ENCODE data around the gene AMOTL1.

The AMOTL1 gene

DNA sequence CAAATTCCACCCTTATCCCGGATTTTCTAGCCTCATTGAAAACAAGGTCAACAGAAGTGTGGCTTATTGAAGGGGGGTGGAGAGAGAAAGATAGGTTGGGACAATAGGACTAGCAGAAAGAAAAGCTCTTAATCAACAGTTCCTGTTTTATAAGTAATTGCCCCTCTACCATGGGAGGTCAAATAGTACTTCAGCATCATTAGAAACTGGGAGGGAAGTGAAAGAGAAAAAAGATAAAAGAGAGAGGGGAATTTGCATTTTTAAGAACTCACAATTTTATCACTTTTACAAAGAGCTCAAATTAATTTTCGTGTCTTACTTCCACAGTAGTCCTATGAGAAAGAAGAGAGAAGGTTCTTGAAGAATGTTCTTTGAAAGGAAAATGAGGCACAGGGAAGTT, 89.2 kb downstream of the AMOTL1 start:
- POLR2A ChIA-PET, result no interaction called here
- CTCF ChIA-PET, result no interaction called here

GRCh38 chr11:94858012-94858705, 90.0 kb downstream of the AMOTL1 start:
- no peak for DNase-seq (ENCODE audit: extremely low spot score)
- no peak for TF ChIP-seq NFRKB (IDR thresholded peaks at IDR 0.05)
- no peak for TF ChIP-seq FOXA1 (IDR thresholded peaks at IDR 0.05)
- TF ChIP-seq FOXK2 (IDR thresholded peaks at IDR 0.05), result no peak
- no peak for TF ChIP-seq SUZ12 (IDR thresholded peaks at IDR 0.05)
- TF ChIP-seq PKNOX1 (IDR thresholded peaks at IDR 0.05), result no peak
- no peak for TF ChIP-seq LEF1 (IDR thresholded peaks at IDR 0.05; ENCODE audit: borderline replicate concordance)
- TF ChIP-seq ELF4 (IDR thresholded peaks at IDR 0.05), result no peak
- no peak for TF ChIP-seq BHLHE40 (IDR thresholded peaks at IDR 0.05; ENCODE audit: borderline replicate concordance)
- ChIA-PET POLR2A (no interaction called here), CTCF (no interaction called here)

More for the DNA sequence above, 89.2 kb downstream of the AMOTL1 start:
- TF ChIP-seq FOXA1 (IDR thresholded peaks at IDR 0.05) (no peak), SP1 (IDR thresholded peaks at IDR 0.05) (no peak), BHLHE40 (IDR thresholded peaks at IDR 0.05; ENCODE audit: borderline replicate concordance) (no peak), NFRKB (IDR thresholded peaks at IDR 0.05) (no peak), ARNT (IDR thresholded peaks at IDR 0.05) (no peak), ZNF384 (IDR thresholded peaks at IDR 0.05) (no peak), FOXK2 (IDR thresholded peaks at IDR 0.05) (no peak), TARDBP (IDR thresholded peaks at IDR 0.05) (no peak), L3MBTL2 (conservative IDR thresholded peaks at IDR 0.05) (no peak), CTBP1 (IDR thresholded peaks at IDR 0.05; ENCODE audit: borderline replicate concordance) (no peak), ELF4 (IDR thresholded peaks at IDR 0.05) (no peak), FOXM1 (IDR thresholded peaks at IDR 0.05; ENCODE audit: borderline replicate concordance) (no peak), HDGF (IDR thresholded peaks at IDR 0.05; ENCODE audit: borderline replicate concordance) (no peak), LEF1 (IDR thresholded peaks at IDR 0.05; ENCODE audit: borderline replicate concordance) (no peak), SUZ12 (IDR thresholded peaks at IDR 0.05) (no peak)
- no peak for DNase-seq (ENCODE audit: extremely low spot score)

- no peak for TF ChIP-seq TARDBP (IDR thresholded peaks at IDR 0.05)
- TF ChIP-seq ARNT (IDR thresholded peaks at IDR 0.05), result no peak
- TF ChIP-seq PKNOX1 (IDR thresholded peaks at IDR 0.05), result no peak
- no peak for TF ChIP-seq HDGF (IDR thresholded peaks at IDR 0.05; ENCODE audit: borderline replicate concordance)
- no peak for TF ChIP-seq LEF1 (IDR thresholded peaks at IDR 0.05; ENCODE audit: borderline replicate concordance)
- no peak for TF ChIP-seq FOXA1 (IDR thresholded peaks at IDR 0.05)
- TF ChIP-seq FOXK2 (IDR thresholded peaks at IDR 0.05), result no peak
- CTCF ChIA-PET, result no interaction called here
- POLR2A ChIA-PET, result no interaction called here
- DNase-seq (ENCODE audit: extremely low spot score), result no peak
These were observed 92.2 kb downstream of the AMOTL1 start for GRCh38 chr11:94860333-94860732.

- POLR2A ChIA-PET, result no interaction called here
- TF ChIP-seq HDGF (IDR thresholded peaks at IDR 0.05; ENCODE audit: borderline replicate concordance) (no peak), FOXA1 (IDR thresholded peaks at IDR 0.05) (no peak), FOXM1 (IDR thresholded peaks at IDR 0.05; ENCODE audit: borderline replicate concordance) (no peak), CTBP1 (IDR thresholded peaks at IDR 0.05; ENCODE audit: borderline replicate concordance) (no peak), TARDBP (IDR thresholded peaks at IDR 0.05) (no peak), LEF1 (IDR thresholded peaks at IDR 0.05; ENCODE audit: borderline replicate concordance) (no peak), ARNT (IDR thresholded peaks at IDR 0.05) (no peak), SUZ12 (IDR thresholded peaks at IDR 0.05) (no peak), PKNOX1 (IDR thresholded peaks at IDR 0.05) (no peak), NFRKB (IDR thresholded peaks at IDR 0.05) (no peak), L3MBTL2 (conservative IDR thresholded peaks at IDR 0.05) (no peak), BHLHE40 (IDR thresholded peaks at IDR 0.05; ENCODE audit: borderline replicate concordance) (no peak), FOXK2 (IDR thresholded peaks at IDR 0.05) (no peak), SP1 (IDR thresholded peaks at IDR 0.05) (no peak), ELF4 (IDR thresholded peaks at IDR 0.05) (no peak), ZNF384 (IDR thresholded peaks at IDR 0.05) (no peak)
- no peak for DNase-seq (ENCODE audit: extremely low spot score)
- CTCF ChIA-PET, result no interaction called here
These were observed 93.2 kb downstream of the AMOTL1 start for GRCh38 chr11:94861306-94861845.

- no peak for DNase-seq (ENCODE audit: extremely low spot score)
- ChIA-PET POLR2A (no interaction called here), CTCF (interaction anchor here (0.7 kb wide), 1 partner anchor 15 kb away, joined by 3 read pairs; no protein-coding TSS in a partner anchor)
- TF ChIP-seq BHLHE40 (IDR thresholded peaks at IDR 0.05; ENCODE audit: borderline replicate concordance) (no peak), FOXK2 (IDR thresholded peaks at IDR 0.05) (no peak), LEF1 (IDR thresholded peaks at IDR 0.05; ENCODE audit: borderline replicate concordance) (no peak), PKNOX1 (IDR thresholded peaks at IDR 0.05) (no peak), NFRKB (IDR thresholded peaks at IDR 0.05) (no peak), HDGF (IDR thresholded peaks at IDR 0.05; ENCODE audit: borderline replicate concordance) (no peak), TARDBP (IDR thresholded peaks at IDR 0.05) (no peak), ARNT (IDR thresholded peaks at IDR 0.05) (no peak), ZNF384 (IDR thresholded peaks at IDR 0.05) (no peak), CTBP1 (IDR thresholded peaks at IDR 0.05; ENCODE audit: borderline replicate concordance) (no peak), SUZ12 (IDR thresholded peaks at IDR 0.05) (no peak), ELF4 (IDR thresholded peaks at IDR 0.05) (no peak), FOXM1 (IDR thresholded peaks at IDR 0.05; ENCODE audit: borderline replicate concordance) (no peak), SP1 (IDR thresholded peaks at IDR 0.05) (no peak), L3MBTL2 (conservative IDR thresholded peaks at IDR 0.05) (no peak), FOXA1 (IDR thresholded peaks at IDR 0.05) (no peak)
These were observed 95.0 kb downstream of the AMOTL1 start for GRCh38 chr11:94862926-94863880.
